MM.1S (cell line): Measurements from ENCODE around the gene PPA1.

ENCODE experiments used
- EZH2 ChIP-seq: fragments of 300-600 bp; sonication (generic); optimal IDR thresholded peaks from 2 replicates; pipeline ENCODE3; 2017; ENCODE audit warnings: low read depth, mild to moderate bottlenecking, antibody characterized with exemption, low read length, mixed read lengths
- TF ChIP-seq, protein P1 (sequence below): fragments of 300-600 bp; sonication (generic); IDR thresholded peaks from 2 replicates; pipeline ENCODE4 v1.5.1; 2016; ENCODE audit warnings: antibody characterized with exemption, low read length, mixed read lengths

GRCh38 chr10:70268376-70268775, 35.1 kb upstream of the PPA1 start:
- TF ChIP-seq, protein P1, sequence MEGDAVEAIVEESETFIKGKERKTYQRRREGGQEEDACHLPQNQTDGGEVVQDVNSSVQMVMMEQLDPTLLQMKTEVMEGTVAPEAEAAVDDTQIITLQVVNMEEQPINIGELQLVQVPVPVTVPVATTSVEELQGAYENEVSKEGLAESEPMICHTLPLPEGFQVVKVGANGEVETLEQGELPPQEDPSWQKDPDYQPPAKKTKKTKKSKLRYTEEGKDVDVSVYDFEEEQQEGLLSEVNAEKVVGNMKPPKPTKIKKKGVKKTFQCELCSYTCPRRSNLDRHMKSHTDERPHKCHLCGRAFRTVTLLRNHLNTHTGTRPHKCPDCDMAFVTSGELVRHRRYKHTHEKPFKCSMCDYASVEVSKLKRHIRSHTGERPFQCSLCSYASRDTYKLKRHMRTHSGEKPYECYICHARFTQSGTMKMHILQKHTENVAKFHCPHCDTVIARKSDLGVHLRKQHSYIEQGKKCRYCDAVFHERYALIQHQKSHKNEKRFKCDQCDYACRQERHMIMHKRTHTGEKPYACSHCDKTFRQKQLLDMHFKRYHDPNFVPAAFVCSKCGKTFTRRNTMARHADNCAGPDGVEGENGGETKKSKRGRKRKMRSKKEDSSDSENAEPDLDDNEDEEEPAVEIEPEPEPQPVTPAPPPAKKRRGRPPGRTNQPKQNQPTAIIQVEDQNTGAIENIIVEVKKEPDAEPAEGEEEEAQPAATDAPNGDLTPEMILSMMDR, result no peak
- TF ChIP-seq EZH2, result no peak
